ENCODE data around the gene UNKL.

Gene UNKL

GRCh38 chr16:1340730-1341494 lies 73.6 kb downstream of the UNKL start:
- TF ChIP-seq CTCF (conservative IDR thresholded peaks at IDR 0.05; ENCODE audit: low read depth, low read length): no peak
- H3K4me3 ChIP-seq (ENCODE audit: low read length): no peak overlapping the region
- no peak for DNase-seq (ENCODE audit: low read depth)

- DNase-seq (ENCODE audit: low read depth): no peak
- no peak overlapping the region for H3K4me3 ChIP-seq (ENCODE audit: low read length)
These were observed 75.4 kb downstream of the UNKL start for GRCh38 chr16:1338855-1339675.

GRCh38 chr16:1338119-1338730 lies 76.3 kb downstream of the UNKL start:
- DNase-seq (ENCODE audit: low read depth): no peak
- no peak overlapping the region for H3K4me3 ChIP-seq (ENCODE audit: low read length)
- peak; percentile 47 for TF ChIP-seq CTCF (conservative IDR thresholded peaks at IDR 0.05; ENCODE audit: low read depth, low read length)

More at GRCh38 chr16:1338855-1339675, 75.4 kb downstream of the UNKL start:
- TF ChIP-seq CTCF (conservative IDR thresholded peaks at IDR 0.05; ENCODE audit: low read depth, low read length): no peak

GRCh38 chr16:1337486-1337885 lies 77.0 kb downstream of the UNKL start:
- no peak for TF ChIP-seq CTCF (conservative IDR thresholded peaks at IDR 0.05; ENCODE audit: low read depth, low read length)
- DNase-seq (ENCODE audit: low read depth): no peak
- H3K4me3 ChIP-seq (ENCODE audit: low read length): no peak overlapping the region

DNA sequence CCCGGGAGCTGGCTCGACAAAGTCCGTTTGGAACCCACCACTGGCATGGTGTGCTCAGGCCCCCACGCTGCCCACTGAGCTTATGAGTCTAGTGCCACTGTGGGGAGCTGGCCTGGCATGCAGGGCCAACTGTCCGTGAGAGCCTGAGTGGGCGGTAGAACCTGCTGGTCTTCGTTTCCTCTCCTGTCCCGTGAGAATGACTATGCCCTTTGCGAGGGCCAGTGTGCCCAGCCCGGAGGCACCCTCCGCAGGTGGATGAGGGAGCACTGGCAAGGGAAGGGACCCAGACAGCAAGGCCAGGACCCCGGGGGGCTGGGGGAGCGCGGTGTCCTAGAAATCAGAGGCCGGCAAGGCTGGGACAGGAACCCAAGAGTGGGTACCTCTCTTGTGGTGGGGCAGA lies 77.9 kb downstream of the UNKL start:
- no peak for DNase-seq (ENCODE audit: low read depth)
- TF ChIP-seq CTCF (conservative IDR thresholded peaks at IDR 0.05; ENCODE audit: low read depth, low read length): no peak
- H3K4me3 ChIP-seq (ENCODE audit: low read length): no peak overlapping the region

- TF ChIP-seq CTCF (conservative IDR thresholded peaks at IDR 0.05; ENCODE audit: low read depth, low read length): no peak
- H3K4me3 ChIP-seq (ENCODE audit: low read length): no peak overlapping the region
- DNase-seq (ENCODE audit: low read depth): no peak
These were observed 78.5 kb downstream of the UNKL start for GRCh38 chr16:1335996-1336395.
